Sciatic nerve (tissue), 2 donors: Measurements from ENCODE around the gene BACH2. TPM values are rescaled to one million over a fixed set of nuclear protein-coding genes. Genes with fewer than 3 reads are reported as not detected.
A peak's percentile ranks its signal among the peaks of the same experiment; 100 is the strongest.

Experiments used
- ATAC-seq: fragments of 200-7000 bp; cut with Tn5 transposase; one replicate; pipeline ENCODE4 v1.9.1; 2020; ENCODE audit warnings: mild to moderate bottlenecking, moderate library complexity
- DNase-seq: peaks from one replicate; pipeline ENCODE4 v3.0.0-alpha.2; 2020; ENCODE audit warnings: low spot score
- intact Hi-C: fragments of 100-400 bp; cut with DNase I; formaldehyde crosslinking; loops from one replicate; pipeline ENCODE4 v1.14.2; 2022
- total RNA-seq: library from RNA; stranded (reverse); fragmentation: NEBNext Ultra II Directional; extraction: Animal tissue kit (Norgen Biotek cat#: 25700); gene quantifications from one replicate; pipeline ENCODE4 v1.2.1, GENCODE V29; 2021
- donor health status: DM: no; HTN: no; CAD: no.
- donor health status: DM: no; HTN: no; CAD: no.

Gene BACH2
- total RNA-seq, 1 donor from 2014 or later = 25.3 TPM

GRCh38 chr6:90098627-90099026, 198.0 kb downstream of the BACH2 start:
- DNase-seq = no peak
- ATAC-seq = peak; percentile 40
- intact Hi-C loops = loop anchor here (10.0 kb wide), 1 partner anchor 196 kb away; the partner anchor contains the start of gene BACH2

- DNase-seq (peak; percentile 72), ATAC-seq (peak; percentile 96)
- intact Hi-C loops = loop anchor here (10.0 kb wide), 1 partner anchor 197 kb away; the partner anchor contains the start of gene BACH2
These were observed 198.6 kb downstream of the BACH2 start for GRCh38 chr6:90098001-90098531.

GRCh38 chr6:90097356-90097755, 199.3 kb downstream of the BACH2 start:
- intact Hi-C loops = loop anchor here (10.0 kb wide), 1 partner anchor 197 kb away; the partner anchor contains the start of gene BACH2
- DNase-seq = no peak
- ATAC-seq = no peak

GRCh38 chr6:90096818-90097217, 199.8 kb downstream of the BACH2 start:
- DNase-seq (no peak), ATAC-seq (no peak)
- intact Hi-C loops = loop anchor here (10.0 kb wide), 1 partner anchor 198 kb away; the partner anchor contains the start of gene BACH2

- DNase-seq (no peak), ATAC-seq (no peak)
- intact Hi-C loops = loop anchor here (10.0 kb wide), 1 partner anchor 199 kb away; the partner anchor contains the start of gene BACH2
These were observed 200.9 kb downstream of the BACH2 start for GRCh38 chr6:90095788-90096187.

- no peak for DNase-seq
- ATAC-seq = no peak
- intact Hi-C loops = loop anchor here (10.0 kb wide), 1 partner anchor 200 kb away; the partner anchor contains the start of gene BACH2
These were observed 201.5 kb downstream of the BACH2 start for GRCh38 chr6:90095145-90095544.

GRCh38 chr6:90093558-90094073, 203.0 kb downstream of the BACH2 start:
- ATAC-seq = no peak
- DNase-seq = no peak
- intact Hi-C loops = loop anchor here (10.0 kb wide), 1 partner anchor 201 kb away; the partner anchor contains the start of gene BACH2

GRCh38 chr6:90090866-90091265, 205.8 kb downstream of the BACH2 start:
- intact Hi-C loops = loop anchor here (10.0 kb wide), 1 partner anchor 204 kb away; the partner anchor contains the start of gene BACH2
- no peak for ATAC-seq
- DNase-seq = no peak

GRCh38 chr6:90088009-90088408, 208.6 kb downstream of the BACH2 start:
- intact Hi-C loops = no loop called here
- peak; percentile 20 for ATAC-seq
- no peak for DNase-seq

- ATAC-seq (no peak), DNase-seq (no peak)
- intact Hi-C loops = no loop called here
These were observed 209.4 kb downstream of the BACH2 start for GRCh38 chr6:90087106-90087833.

GRCh38 chr6:90086517-90086916, 210.1 kb downstream of the BACH2 start:
- no peak for DNase-seq
- no peak for ATAC-seq
- intact Hi-C loops = no loop called here

GRCh38 chr6:90083891-90084290, 212.8 kb downstream of the BACH2 start:
- intact Hi-C loops = no loop called here
- no peak for ATAC-seq

GRCh38 chr6:90082847-90083246, 213.8 kb downstream of the BACH2 start:
- no peak for ATAC-seq
- intact Hi-C loops = no loop called here

More at GRCh38 chr6:90083891-90084290, 212.8 kb downstream of the BACH2 start:
- no peak for DNase-seq

GRCh38 chr6:90080876-90081481, 215.7 kb downstream of the BACH2 start:
- DNase-seq (no peak), ATAC-seq (no peak)
- intact Hi-C loops = no loop called here

More at GRCh38 chr6:90082847-90083246, 213.8 kb downstream of the BACH2 start:
- no peak for DNase-seq

GRCh38 chr6:90079560-90080490, 216.8 kb downstream of the BACH2 start:
- ATAC-seq = no peak
- intact Hi-C loops = no loop called here

GRCh38 chr6:90078513-90079289, 217.9 kb downstream of the BACH2 start:
- ATAC-seq = no peak
- intact Hi-C loops = no loop called here
- no peak for DNase-seq

More at GRCh38 chr6:90079560-90080490, 216.8 kb downstream of the BACH2 start:
- no peak for DNase-seq

- no peak for DNase-seq
- intact Hi-C loops = no loop called here
- no peak for ATAC-seq
These were observed 219.9 kb downstream of the BACH2 start for GRCh38 chr6:90076511-90077415.
